Karpas-422 (cell line): ENCODE results near the gene CRACDL. TPM values are rescaled to one million over a fixed set of nuclear protein-coding genes. Genes with fewer than 3 reads are reported as not detected.
A peak's percentile ranks its signal among the peaks of the same experiment; 100 is the strongest.

ENCODE experiments used
- DNase-seq: peaks from one replicate; pipeline ENCODE4 v3.0.0-alpha.2; 2015
- H2AFZ ChIP-seq: fragments of 200-600 bp; sonication (generic); 2 replicates; pipeline ENCODE4 v1.6.1; 2014; ENCODE audit warnings: antibody characterized with exemption, low read length, mixed read lengths
- H3K27ac ChIP-seq: fragments of 200-600 bp; sonication (generic); 2 replicates; pipeline ENCODE4 v1.5.1; 2014; ENCODE audit warnings: mild to moderate bottlenecking, low read length, moderate library complexity
- H3K27me3 ChIP-seq: fragments of 200-600 bp; sonication (generic); 2 replicates; pipeline ENCODE4 v1.6.1; 2014; ENCODE audit warnings: low read length, mixed read lengths
- H3K36me3 ChIP-seq: fragments of 200-600 bp; sonication (generic); 2 replicates; pipeline ENCODE4 v1.6.1; 2014; ENCODE audit warnings: low read length, mixed read lengths; ENCODE audit not compliant: insufficient read depth
- H3K4me1 ChIP-seq: fragments of 200-600 bp; sonication (generic); 2 replicates; pipeline ENCODE4 v1.6.1; 2014; ENCODE audit warnings: mild to moderate bottlenecking, low read length, mixed read lengths
- H3K4me2 ChIP-seq: fragments of 200-600 bp; sonication (generic); 2 replicates; pipeline ENCODE4 v1.6.1; 2014; ENCODE audit warnings: low read length, low read depth, mild to moderate bottlenecking; ENCODE audit not compliant: poor library complexity, severe bottlenecking
- H3K4me3 ChIP-seq: fragments of 200-600 bp; sonication (generic); 2 replicates; pipeline ENCODE4 v1.5.1; 2014; ENCODE audit warnings: mild to moderate bottlenecking, antibody characterized with exemption, low read length, mixed read lengths
- H3K79me2 ChIP-seq: fragments of 200-600 bp; sonication (generic); 2 replicates; pipeline ENCODE4 v1.6.1; 2014; ENCODE audit warnings: mild to moderate bottlenecking, low read length, mixed read lengths
- H3K9ac ChIP-seq: fragments of 200-600 bp; sonication (generic); 2 replicates; pipeline ENCODE4 v1.6.0; 2014; ENCODE audit warnings: low read length
- H3K9me2 ChIP-seq: fragments of 200-600 bp; sonication (generic), shearing (Covaris generic); replicated peaks from 2 replicates; pipeline ENCODE4 v1.6.0; 2014; ENCODE audit warnings: mild to moderate bottlenecking, low read length, moderate library complexity; ENCODE audit not compliant: insufficient read depth
- H3K9me3 ChIP-seq: fragments of 300-700, 200-600 bp; sonication (generic); 2 replicates; pipeline ENCODE4 v1.6.1; 2014; ENCODE audit warnings: low read length, mixed read lengths
- H4K20me1 ChIP-seq: fragments of 200-600 bp; sonication (generic); 2 replicates; pipeline ENCODE4 v1.6.1; 2014; ENCODE audit warnings: mild to moderate bottlenecking, antibody characterized with exemption, low read length, low read depth; ENCODE audit not compliant: insufficient read depth
- total RNA-seq: library from RNA; depleted of rRNA; stranded (reverse); fragments of >200 nt; shearing (Covaris generic); gene quantifications from 2 replicates; pipeline ENCODE4 v1.2.3, GENCODE V29; 2014; ENCODE audit warnings: low replicate concordance

Gene CRACDL
- total RNA-seq, 1 experiment from 2014 or later = 1.0 TPM

DNA sequence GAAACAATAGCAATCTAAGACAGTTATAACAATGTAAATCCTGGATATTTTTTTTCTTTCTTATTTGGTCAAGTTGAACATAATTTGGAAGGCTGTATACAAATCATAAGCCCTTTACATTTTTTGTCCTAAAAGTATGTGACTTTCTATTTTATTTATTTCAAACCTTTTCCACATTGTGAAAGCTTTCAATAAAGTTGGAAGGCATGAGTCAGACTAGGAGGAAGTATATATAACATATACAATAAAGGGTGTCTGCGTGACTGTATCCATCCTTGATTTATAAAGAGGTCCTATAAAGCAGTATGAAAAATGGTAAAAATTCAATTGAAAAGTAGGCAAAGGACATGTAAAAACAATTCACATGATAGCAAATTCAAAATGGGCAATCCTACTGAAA is 44.4 kb downstream of the CRACDL start:
- Histone ChIP-seq H3K27me3 (no peaks in the 10 kb centered on the region), H2AFZ (peak overlapping the region; percentile 65), H3K4me1 (peaks cover 58% of the 10 kb centered on the region), H3K9ac (0 out of 2 replicates have a peak overlapping the region, but pooled peaks have one; percentile 1), H4K20me1 (no peaks in the 10 kb centered on the region), H3K79me2 (no peaks in the 10 kb centered on the region), H3K4me3 (no peak overlapping the region), H3K4me2 (peak overlapping the region; percentile 54), H3K9me2 (no peaks in the 10 kb centered on the region), H3K27ac (peak overlapping the region; percentile 79), H3K36me3 (no peaks in the 10 kb centered on the region), H3K9me3 (peaks cover 5% of the 10 kb centered on the region; the same call in 1 of the 2 replicates)
- DNase-seq = peak; percentile 65

DNA sequence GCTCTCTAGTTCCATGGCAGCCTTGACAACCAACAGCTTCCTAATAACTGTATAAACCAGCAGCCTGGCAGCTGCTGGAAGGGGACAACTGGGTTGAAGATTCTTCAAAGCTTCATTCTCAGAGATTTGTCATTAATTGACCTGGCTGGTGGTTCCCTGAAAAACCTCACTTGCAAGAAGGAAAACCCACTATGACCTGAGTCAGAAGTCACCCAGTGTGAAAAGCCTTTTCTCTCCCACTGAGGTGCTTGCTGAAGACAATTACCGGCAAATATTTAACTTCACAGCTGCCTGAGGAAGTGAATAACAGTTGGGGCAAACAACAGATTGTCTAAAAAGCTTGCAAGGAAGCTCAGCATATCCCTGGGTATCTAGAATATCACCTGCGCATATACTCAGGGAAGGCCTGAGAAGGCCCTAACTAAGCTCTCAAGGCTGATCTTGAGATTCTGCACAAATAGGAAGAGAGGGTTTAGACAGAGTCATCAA is 49.9 kb downstream of the CRACDL start:
- Histone ChIP-seq H3K4me2 (no peak overlapping the region), H4K20me1 (no peaks in the 10 kb centered on the region), H3K79me2 (no peaks in the 10 kb centered on the region), H3K4me1 (peaks cover 21% of the 10 kb centered on the region), H3K9ac (no peak overlapping the region), H3K9me3 (peaks cover 14% of the 10 kb centered on the region), H3K27me3 (no peaks in the 10 kb centered on the region), H3K36me3 (peaks cover 4% of the 10 kb centered on the region; the same call in 1 of the 2 replicates), H3K27ac (no peak overlapping the region), H2AFZ (no peak overlapping the region), H3K9me2 (no peaks in the 10 kb centered on the region), H3K4me3 (no peak overlapping the region)
- no peak for DNase-seq

GRCh38 chr2:98884658-98885057 is 51.4 kb downstream of the CRACDL start:
- H3K9me2 ChIP-seq = no peaks in the 10 kb centered on the region
- H3K4me3 ChIP-seq = no peak overlapping the region
- H3K79me2 ChIP-seq = no peaks in the 10 kb centered on the region
- no peaks in the 10 kb centered on the region for H4K20me1 ChIP-seq
- no peak overlapping the region for H3K9ac ChIP-seq
- no peak overlapping the region for H3K4me2 ChIP-seq
- H3K36me3 ChIP-seq = peaks cover 4% of the 10 kb centered on the region; the same call in 1 of the 2 replicates
- peaks cover 14% of the 10 kb centered on the region for H3K9me3 ChIP-seq
- no peak overlapping the region for H3K27ac ChIP-seq
- H3K27me3 ChIP-seq = no peaks in the 10 kb centered on the region
- DNase-seq = no peak
- H3K4me1 ChIP-seq = peaks cover 20% of the 10 kb centered on the region
- H2AFZ ChIP-seq = no peak overlapping the region

GRCh38 chr2:98883780-98884211 is 52.2 kb downstream of the CRACDL start:
- no peak for DNase-seq
- H4K20me1 ChIP-seq = no peaks in the 10 kb centered on the region
- peaks cover 4% of the 10 kb centered on the region; the same call in 1 of the 2 replicates for H3K36me3 ChIP-seq
- peaks cover 14% of the 10 kb centered on the region for H3K9me3 ChIP-seq
- H3K9me2 ChIP-seq = no peaks in the 10 kb centered on the region
- H3K27ac ChIP-seq = no peak overlapping the region
- H3K4me2 ChIP-seq = no peak overlapping the region
- H3K9ac ChIP-seq = no peak overlapping the region
- no peaks in the 10 kb centered on the region for H3K79me2 ChIP-seq
- H2AFZ ChIP-seq = no peak overlapping the region
- H3K4me3 ChIP-seq = no peak overlapping the region
- no peaks in the 10 kb centered on the region for H3K27me3 ChIP-seq
- H3K4me1 ChIP-seq = peaks cover 15% of the 10 kb centered on the region

DNA sequence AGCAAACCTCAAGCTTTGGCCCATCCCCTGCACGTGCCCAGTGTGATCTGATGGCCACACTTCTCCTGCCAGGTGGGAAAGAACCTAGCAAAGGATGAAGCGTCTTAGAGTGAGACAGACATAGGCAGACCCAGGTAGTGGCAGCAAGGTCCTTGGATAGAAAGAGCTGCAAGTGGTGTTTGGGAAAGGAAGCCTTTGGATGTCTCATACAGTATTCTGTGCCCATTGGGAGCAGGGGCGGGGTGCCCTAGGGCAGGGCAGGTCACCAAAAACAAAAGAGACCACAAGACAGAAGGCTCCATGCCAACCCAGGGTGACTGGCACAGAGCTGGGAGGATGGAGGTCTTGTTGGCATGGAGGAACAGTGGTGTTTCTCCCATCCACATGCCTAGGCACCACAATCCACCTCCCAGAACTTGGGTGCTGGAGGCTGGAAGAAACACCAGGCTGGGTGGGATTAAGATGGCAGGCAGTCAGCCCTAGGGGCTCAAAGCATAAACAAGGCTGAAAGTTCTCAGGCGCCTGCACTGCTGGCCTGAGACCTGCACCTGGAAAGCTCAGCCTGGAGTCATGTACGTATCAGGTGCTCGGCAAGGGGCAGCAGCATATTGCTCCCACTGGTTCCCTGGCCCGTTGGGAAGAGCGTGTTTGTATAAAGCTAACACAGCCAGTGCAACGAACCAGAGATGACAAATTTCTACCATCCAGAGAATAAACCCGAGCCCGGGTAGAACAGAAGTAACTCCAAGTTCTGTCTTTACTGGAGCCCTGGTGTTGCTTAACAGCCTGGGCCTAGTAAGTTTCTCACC is 52.9 kb downstream of the CRACDL start:
- Histone ChIP-seq H3K36me3 (peaks cover 4% of the 10 kb centered on the region; the same call in 1 of the 2 replicates), H3K9me2 (no peaks in the 10 kb centered on the region), H3K4me3 (no peak overlapping the region), H3K79me2 (no peaks in the 10 kb centered on the region), H3K9me3 (peaks cover 14% of the 10 kb centered on the region), H3K27ac (no peak overlapping the region), H3K9ac (no peak overlapping the region), H2AFZ (no peak overlapping the region), H3K4me1 (peaks cover 15% of the 10 kb centered on the region), H4K20me1 (no peaks in the 10 kb centered on the region), H3K4me2 (no peak overlapping the region), H3K27me3 (no peaks in the 10 kb centered on the region)
- DNase-seq = no peak

DNA sequence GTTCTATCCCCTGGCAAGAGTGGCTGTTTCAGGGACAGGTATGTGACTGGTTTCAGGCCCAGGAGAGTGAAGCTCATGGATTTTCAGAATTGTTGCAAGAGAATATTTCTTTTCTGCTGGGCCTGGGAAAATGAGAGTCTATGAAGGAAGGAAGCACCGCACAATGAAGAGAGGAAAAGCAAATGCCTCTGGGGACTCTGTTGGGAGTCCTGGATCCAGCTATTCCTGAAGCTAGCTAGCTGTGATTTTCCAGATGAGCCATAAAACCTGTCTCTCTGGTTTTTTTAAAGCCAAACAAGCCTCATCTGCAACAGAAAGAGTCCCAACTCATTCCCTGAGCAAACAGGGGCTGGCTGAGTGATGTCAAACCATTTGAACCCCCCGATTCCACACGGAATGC is 53.7 kb downstream of the CRACDL start:
- no peaks in the 10 kb centered on the region for H3K27me3 ChIP-seq
- H3K36me3 ChIP-seq = peaks cover 4% of the 10 kb centered on the region; the same call in 1 of the 2 replicates
- no peak overlapping the region for H3K9ac ChIP-seq
- H3K27ac ChIP-seq = no peak overlapping the region
- no peaks in the 10 kb centered on the region for H4K20me1 ChIP-seq
- no peak overlapping the region for H2AFZ ChIP-seq
- no peak overlapping the region for H3K4me2 ChIP-seq
- no peaks in the 10 kb centered on the region for H3K79me2 ChIP-seq
- no peaks in the 10 kb centered on the region for H3K9me2 ChIP-seq
- peaks cover 15% of the 10 kb centered on the region for H3K4me1 ChIP-seq
- no peak overlapping the region for H3K4me3 ChIP-seq
- no peak for DNase-seq
- peaks cover 11% of the 10 kb centered on the region for H3K9me3 ChIP-seq

DNA sequence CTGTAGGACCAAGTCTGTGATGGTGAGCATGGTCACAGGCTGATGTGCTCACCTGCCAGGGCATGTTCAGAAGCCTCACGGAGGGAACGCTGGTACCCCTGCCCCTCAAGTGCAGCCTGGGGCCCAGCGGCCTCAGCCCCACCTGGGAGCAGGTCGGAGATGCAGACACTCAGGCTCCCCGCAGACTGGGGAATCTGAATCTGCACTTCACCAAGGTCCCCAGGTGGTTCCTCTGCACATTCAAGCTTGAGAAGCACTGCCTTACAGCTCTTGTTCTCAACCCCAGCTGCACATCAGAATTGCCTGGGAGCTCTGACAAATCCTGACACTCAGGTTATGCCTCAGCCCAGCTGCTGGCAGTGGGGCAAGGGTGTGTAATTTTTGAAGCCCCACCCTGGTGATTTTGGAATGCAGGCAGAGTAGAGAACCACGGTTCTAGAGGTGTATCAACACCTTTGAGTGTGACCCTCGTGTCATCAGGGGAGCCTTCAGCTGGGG is 54.8 kb downstream of the CRACDL start:
- Histone ChIP-seq H4K20me1 (no peaks in the 10 kb centered on the region), H3K27me3 (no peaks in the 10 kb centered on the region), H3K4me1 (peaks cover 15% of the 10 kb centered on the region), H3K79me2 (no peaks in the 10 kb centered on the region), H3K36me3 (peaks cover 1% of the 10 kb centered on the region; the same call in 1 of the 2 replicates), H3K27ac (no peak overlapping the region), H3K9ac (no peak overlapping the region), H3K9me2 (no peaks in the 10 kb centered on the region), H3K4me2 (no peak overlapping the region), H3K4me3 (no peak overlapping the region), H2AFZ (no peak overlapping the region), H3K9me3 (peaks cover 6% of the 10 kb centered on the region)
- no peak for DNase-seq
